T-helper 9 cell (primary cell): ENCODE results near the gene ANKLE2.

ENCODE experiments used
- DNase-seq: peaks from one replicate; pipeline ENCODE4 v3.0.0-alpha.2; 2020

ANKLE2 gene

GRCh38 chr12:132743831-132744230 is 17.8 kb downstream of the ANKLE2 start:
- no peak for DNase-seq

- DNase-seq = no peak
Measured at GRCh38 chr12:132741620-132742019, 20.0 kb downstream of the ANKLE2 start.

GRCh38 chr12:132740652-132741051 is 21.0 kb downstream of the ANKLE2 start:
- no peak for DNase-seq

GRCh38 chr12:132740313-132740646 is 21.4 kb downstream of the ANKLE2 start:
- DNase-seq = no peak

GRCh38 chr12:132739600-132740312 is 21.9 kb downstream of the ANKLE2 start:
- no peak for DNase-seq

DNA sequence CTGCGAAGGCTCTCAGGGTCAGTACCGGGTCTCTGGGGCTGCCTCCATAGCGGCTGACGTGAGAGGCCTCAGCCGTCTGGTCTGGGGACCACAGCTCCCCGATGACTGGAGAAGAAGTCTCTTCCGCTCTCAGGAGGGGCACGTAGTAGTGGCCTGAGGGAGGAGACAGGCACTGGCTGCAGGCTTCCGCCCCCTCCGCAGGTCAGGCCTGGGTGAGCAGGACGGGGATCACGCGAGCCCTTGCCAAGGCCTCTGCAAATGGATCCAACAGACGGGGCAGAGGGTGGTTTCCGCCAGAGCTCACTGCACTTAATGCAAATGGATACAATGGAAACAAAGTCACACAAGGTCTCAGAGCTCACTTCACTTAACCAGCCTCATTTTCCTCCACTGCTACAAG is 24.7 kb downstream of the ANKLE2 start:
- DNase-seq = no peak

- DNase-seq = no peak
Measured at GRCh38 chr12:132736378-132736777, 25.3 kb downstream of the ANKLE2 start.

- DNase-seq = no peak
Measured at GRCh38 chr12:132735496-132735895, 26.1 kb downstream of the ANKLE2 start.

DNA sequence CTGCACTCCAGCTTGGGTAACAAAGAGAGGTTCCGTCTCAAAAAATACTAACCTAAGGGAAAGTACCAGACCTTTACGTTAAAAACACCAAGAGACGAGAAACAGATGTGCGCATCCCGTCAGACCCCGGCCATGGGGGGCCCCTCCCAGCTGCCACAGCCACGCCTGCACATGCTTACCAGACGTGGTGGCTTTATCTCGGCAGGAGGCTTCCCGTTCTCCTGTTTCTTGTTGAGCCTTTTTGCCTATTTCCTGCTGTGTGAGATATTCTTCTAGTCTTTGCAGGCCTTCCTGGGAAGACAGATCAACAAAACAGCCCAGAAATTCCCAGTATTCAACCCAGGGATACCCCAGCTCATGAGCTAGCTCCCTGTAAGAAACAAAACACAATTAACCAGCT is 27.4 kb downstream of the ANKLE2 start:
- no peak for DNase-seq

DNA sequence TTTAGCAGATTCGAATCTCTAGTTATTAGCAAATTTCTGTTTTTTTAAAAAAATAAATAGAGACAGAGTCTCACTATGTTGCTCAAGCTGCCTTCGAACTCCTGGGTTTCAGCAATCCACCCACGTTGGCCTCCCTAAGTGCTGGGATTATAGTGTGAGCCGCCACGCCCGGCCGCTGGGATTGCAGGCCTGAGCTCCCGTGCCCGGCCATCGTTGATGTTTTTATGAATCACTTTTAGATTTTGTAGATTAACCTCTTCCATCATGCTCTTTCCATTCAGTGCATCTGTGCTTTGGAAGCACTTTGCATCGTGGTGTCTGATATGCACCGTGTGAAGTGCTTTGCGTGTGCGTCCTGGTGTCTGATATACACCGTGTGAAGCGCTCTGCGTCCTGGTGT is 30.1 kb downstream of the ANKLE2 start:
- no peak for DNase-seq

GRCh38 chr12:132730353-132730752 is 31.3 kb downstream of the ANKLE2 start:
- no peak for DNase-seq

DNA sequence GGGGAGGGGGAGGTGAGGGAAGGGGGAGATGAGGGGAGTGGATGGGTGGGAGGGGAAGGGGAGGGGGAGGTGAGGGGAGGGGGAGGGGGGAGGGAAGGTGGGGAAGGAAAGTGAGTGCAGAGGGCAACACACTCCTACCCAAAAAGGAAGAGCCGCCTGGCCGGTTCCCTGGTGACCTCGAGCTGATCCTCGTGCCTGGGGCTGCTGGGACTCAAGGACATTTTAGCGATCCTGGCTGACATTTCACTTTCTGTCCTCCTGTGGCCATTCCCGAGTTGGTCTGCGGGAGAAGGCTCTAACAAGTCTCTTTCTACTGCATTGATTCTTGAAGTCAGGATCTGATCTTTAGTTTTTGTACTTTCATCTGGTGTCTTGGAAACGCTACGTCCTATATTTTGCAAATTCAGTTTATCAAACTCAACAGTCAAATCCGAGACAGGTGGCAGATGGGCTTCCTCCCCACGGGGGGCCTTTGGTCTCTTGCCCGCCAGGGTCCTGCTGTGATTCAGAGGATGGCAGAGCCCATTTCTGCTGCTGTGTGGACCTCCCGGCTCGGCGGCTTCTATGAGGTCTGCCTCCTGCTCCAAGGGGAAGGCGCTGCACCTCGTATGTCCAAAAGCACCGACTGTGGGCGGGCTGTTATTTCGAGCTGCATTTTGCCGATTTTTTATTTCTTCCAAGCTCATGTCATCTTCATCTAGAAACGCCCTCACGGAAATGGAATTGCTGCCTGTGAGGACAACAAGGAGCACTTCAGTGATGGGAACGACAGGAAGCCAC is 31.9 kb downstream of the ANKLE2 start:
- DNase-seq = no peak

DNA sequence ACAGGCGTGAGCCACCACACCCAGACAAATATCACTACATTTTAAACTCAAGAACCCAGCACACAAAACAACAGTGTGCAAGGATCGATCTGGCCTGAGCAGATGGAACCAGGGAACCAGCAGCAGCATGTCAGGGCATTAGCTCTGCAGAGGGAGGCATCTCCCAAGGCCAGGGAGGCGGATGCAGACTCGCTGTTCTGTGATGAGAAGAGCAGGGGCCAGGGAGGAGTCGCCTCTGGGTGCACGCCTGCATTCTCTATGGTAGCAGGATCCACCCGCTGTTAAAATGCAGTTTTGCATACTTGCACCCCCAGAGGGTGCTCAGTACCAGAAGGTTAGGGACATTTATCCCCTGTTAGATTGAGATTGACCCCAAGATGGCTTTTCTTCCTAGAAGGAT is 33.1 kb downstream of the ANKLE2 start:
- no peak for DNase-seq

- DNase-seq = no peak
Measured at GRCh38 chr12:132727091-132727794, 34.4 kb downstream of the ANKLE2 start.

GRCh38 chr12:132726386-132726785 is 35.2 kb downstream of the ANKLE2 start:
- no peak for DNase-seq

DNA sequence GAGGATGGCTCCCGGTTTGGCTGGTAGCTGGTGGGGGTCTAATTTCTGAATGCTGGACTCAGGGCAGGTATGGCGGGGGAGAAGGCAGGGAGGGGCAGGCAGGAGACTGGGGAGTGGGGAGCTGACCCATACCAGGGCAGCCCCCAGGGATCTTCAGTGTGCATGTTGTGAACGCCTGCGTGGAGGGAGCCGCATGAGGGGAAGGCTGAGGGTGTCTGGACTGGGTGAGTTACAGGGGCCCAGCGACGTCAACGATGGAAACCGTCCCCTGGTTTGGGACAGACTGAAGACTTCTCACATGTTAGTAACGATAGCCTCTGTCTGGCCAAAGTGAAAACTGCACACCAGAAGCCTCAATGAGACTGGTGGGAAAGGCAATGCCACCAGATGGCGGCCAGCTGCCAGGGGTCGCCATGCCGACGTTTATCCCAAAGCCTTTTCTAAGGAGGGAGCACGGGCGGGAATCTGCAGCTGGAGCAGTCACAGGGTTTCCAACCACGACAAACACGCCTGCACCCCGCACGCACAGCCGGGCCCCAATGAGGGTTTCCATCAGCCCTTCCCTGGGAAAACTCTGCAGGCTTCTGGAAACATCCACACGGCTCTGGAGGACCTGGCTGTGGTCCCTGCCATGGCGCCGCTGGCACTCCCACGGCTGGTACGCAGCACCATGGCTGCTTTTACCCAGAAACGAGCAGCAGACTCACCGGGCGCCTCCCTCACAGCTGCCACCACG is 37.0 kb downstream of the ANKLE2 start:
- no peak for DNase-seq

GRCh38 chr12:132723764-132724140 is 37.9 kb downstream of the ANKLE2 start:
- no peak for DNase-seq

DNA sequence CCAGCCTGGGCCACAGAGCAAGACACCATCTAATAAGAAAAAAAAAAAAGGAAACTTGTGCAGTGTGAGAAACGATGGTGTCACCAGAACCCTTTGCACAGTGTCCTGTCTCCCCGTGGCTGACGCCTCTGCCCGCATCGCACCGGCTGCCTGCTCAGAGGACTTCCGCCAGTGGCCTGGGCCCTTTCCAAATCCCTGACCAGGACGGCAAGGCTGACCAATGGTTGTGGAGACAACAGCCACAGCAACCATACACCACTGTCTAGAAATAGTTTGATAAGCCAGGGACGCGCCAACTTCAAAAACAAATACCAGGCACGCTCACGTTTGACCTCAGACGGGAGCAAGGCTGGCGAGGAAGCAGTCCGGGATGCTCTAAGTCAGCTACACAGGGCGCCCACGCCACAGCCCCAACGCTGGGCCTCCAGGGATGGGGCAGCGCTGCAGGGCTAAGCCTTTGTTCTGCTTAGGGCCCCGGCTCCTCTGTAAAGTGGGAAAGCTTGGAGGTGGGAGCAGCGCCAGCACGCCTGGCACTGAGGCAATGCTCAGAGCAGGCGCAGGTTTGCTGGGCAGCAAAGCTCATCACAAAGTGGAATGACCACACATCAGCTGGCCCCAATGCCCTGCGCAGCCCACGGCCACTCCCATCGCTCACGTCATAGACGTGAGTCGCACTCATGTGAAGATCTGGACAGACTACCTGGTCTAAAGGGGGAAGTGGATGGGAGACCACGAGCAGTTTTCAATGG is 38.4 kb downstream of the ANKLE2 start:
- DNase-seq = no peak

GRCh38 chr12:132720606-132721345 is 40.9 kb downstream of the ANKLE2 start:
- no peak for DNase-seq

GRCh38 chr12:132719954-132720324 is 41.7 kb downstream of the ANKLE2 start:
- DNase-seq = no peak

DNA sequence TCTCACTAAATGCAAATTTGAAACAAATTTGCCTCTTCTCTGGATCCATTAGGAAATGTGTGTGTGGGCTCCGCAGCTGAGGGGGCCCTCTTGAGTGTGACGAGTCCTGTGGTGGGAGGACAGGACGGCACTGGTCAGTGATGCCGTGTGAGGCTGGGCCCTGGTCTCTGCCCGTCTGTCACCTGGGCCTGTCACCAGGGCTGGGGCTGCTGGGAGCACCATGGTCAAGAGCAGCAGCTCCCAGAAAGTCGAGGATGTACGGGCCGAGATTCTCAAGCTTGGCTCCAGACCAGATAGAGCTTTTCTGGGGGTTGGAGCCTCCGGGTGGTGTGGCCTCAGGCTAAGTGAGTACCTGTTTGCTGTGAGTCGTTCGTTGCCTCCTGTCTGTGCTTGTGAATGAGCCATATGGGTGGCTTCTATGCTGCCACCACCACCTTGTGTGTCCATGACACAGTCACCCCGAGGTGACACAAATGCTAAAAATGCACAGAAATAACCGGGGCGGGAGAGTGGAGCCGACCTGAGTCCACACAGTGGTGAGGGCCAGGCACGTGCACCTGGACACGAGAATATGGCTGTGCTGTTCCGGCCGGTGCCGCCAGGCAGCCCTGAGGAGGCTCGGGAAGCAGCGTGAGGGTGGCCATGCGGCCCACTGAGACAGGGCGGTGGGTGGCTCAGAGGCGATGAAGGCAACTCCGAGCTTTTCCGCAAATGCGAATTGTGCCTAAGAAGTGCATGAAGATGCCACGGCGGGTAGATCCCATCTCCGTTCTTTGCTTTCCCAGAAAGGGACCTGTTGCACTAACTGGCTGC is 42.3 kb downstream of the ANKLE2 start:
- no peak for DNase-seq
